ENCODE measurements around the gene CYP26C1.
A peak's percentile ranks its signal among the peaks of the same experiment; 100 is the strongest.

The CYP26C1 gene

GRCh38 chr10:93064874-93065660, 4.5 kb downstream of the CYP26C1 start:
- no peak for DNase-seq

GRCh38 chr10:93065675-93066543, 5.3 kb downstream of the CYP26C1 start:
- no peak for DNase-seq

GRCh38 chr10:93066544-93066913, 5.9 kb downstream of the CYP26C1 start:
- DNase-seq: no peak

- DNase-seq: no peak
Observed at GRCh38 chr10:93067443-93068365, 7.1 kb downstream of the CYP26C1 start.

GRCh38 chr10:93068411-93069244, 8.0 kb downstream of the CYP26C1 start:
- no peak for DNase-seq

GRCh38 chr10:93069245-93069561, 8.6 kb downstream of the CYP26C1 start:
- DNase-seq: no peak

GRCh38 chr10:93070378-93071176, 10.0 kb downstream of the CYP26C1 start:
- DNase-seq: no peak

- no peak for DNase-seq
Observed at GRCh38 chr10:93071177-93071472, 10.5 kb downstream of the CYP26C1 start.

GRCh38 chr10:93071674-93072224, 11.2 kb downstream of the CYP26C1 start:
- no peak for DNase-seq

GRCh38 chr10:93072225-93072712, 11.7 kb downstream of the CYP26C1 start:
- DNase-seq: peak; percentile 56

- peak; percentile 67 for DNase-seq
Observed at GRCh38 chr10:93072713-93073538, 12.3 kb downstream of the CYP26C1 start.

GRCh38 chr10:93073539-93074146, 13.0 kb downstream of the CYP26C1 start, which contains the start of gene CYP26A1:
CYP26A1 (plus strand) TSS chr10:93073893; CDS start chr10:93073935, 42 bp downstream.
- peak; percentile 61 for DNase-seq

- DNase-seq: no peak
Observed at GRCh38 chr10:93074147-93074596, 13.6 kb downstream of the CYP26C1 start.

GRCh38 chr10:93074597-93075368, 14.2 kb downstream of the CYP26C1 start:
- peak; percentile 61 for DNase-seq

GRCh38 chr10:93075369-93076221, 15.0 kb downstream of the CYP26C1 start:
- peak; percentile 52 for DNase-seq

- DNase-seq: no peak
Observed at GRCh38 chr10:93076871-93077270, 16.3 kb downstream of the CYP26C1 start.

GRCh38 chr10:93077860-93078337, 17.3 kb downstream of the CYP26C1 start:
- no peak for DNase-seq
